ENCODE data around the gene CDH16.

DNA sequence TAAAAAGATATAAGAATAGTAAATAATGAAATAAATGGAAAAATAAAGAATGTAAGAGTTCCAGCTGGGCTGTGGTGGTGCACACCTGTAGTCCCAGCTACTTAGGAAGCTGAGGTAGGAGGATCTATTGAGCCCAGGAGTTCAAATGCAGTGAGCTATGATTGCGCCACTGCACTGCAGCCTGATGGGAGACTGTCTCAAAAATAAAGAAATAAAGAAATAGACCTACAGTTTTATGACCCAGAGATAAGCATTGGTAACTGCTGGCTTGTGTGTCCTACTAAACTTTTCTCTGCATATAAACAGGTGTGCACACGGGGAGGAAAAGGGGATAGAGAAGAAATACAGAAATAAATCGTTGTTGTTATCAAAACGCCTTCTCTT, 46.1 kb downstream of the CDH16 start:
- TF ChIP-seq, protein P1, sequence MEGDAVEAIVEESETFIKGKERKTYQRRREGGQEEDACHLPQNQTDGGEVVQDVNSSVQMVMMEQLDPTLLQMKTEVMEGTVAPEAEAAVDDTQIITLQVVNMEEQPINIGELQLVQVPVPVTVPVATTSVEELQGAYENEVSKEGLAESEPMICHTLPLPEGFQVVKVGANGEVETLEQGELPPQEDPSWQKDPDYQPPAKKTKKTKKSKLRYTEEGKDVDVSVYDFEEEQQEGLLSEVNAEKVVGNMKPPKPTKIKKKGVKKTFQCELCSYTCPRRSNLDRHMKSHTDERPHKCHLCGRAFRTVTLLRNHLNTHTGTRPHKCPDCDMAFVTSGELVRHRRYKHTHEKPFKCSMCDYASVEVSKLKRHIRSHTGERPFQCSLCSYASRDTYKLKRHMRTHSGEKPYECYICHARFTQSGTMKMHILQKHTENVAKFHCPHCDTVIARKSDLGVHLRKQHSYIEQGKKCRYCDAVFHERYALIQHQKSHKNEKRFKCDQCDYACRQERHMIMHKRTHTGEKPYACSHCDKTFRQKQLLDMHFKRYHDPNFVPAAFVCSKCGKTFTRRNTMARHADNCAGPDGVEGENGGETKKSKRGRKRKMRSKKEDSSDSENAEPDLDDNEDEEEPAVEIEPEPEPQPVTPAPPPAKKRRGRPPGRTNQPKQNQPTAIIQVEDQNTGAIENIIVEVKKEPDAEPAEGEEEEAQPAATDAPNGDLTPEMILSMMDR (conservative IDR thresholded peaks at IDR 0.05; ENCODE audit: low read depth, low read length), result no peak
- no peak for TF ChIP-seq EZH2 (IDR thresholded peaks at IDR 0.05; ENCODE audit: borderline replicate concordance, low read depth, low read length, poor library complexity, severe bottlenecking)

Data from A673 (cell line).